K562 (cell line): ENCODE measurements around the gene CASP2. TPM values are rescaled to one million over a fixed set of nuclear protein-coding genes. Genes with fewer than 3 reads are reported as not detected.

Source experiments
- ATAC-seq: fragments of 200-7000 bp; cut with Tn5 transposase; 3 replicates; pipeline ENCODE4 v1.9.1; 2020; ENCODE audit warnings: moderate library complexity
- BruUV-seq: library from RNA; stranded (reverse); fragments of 400-500 nt; replicated peaks from 2 replicates; lab custom pipeline; 2021; lab: Mats Ljungman, UMichigan
- CTCF ChIA-PET: fragments of 300-600 bp; formaldehyde crosslinking; extraction: SDS; loops from one replicate; lab custom pipeline; 2021; ENCODE audit warnings: low intra/inter-chr PET ratio; lab: Yijun Ruan, JAX
- POLR2A ChIA-PET: fragments of 300-600, 350-650 bp; sonication (Branson Sonifier 250); formaldehyde crosslinking; extraction: SDS; loops from one replicate; lab custom pipeline; 2021; ENCODE audit warnings: antibody characterized with exemption, inconsistent platforms; lab: Yijun Ruan, JAX
- DNase-seq, 4 experiments: peaks; one replicate each; pipeline versions ENCODE4 v3.0.0 to v3.0.0-alpha.2; 2011 to 2018; ENCODE audit warnings: low spot score in 3 of 4, mixed read lengths in 3 of 4; ENCODE audit errors: extremely low read depth in 1 of 4
- FAIRE-seq: peaks from 2 replicates; lab custom pipeline; 2011; peaks lifted over from hg19 to GRCh38; lab: Jason Lieb, UNC
- H2AFZ ChIP-seq: 2 replicates; pipeline ENCODE4 v1.6.0; 2011; ENCODE audit warnings: low read depth, low read length, control low read depth, inconsistent platforms
- H3K27ac ChIP-seq: fragments of 200-600 bp; 3 replicates; pipeline ENCODE4 v1.8.0; 2011; ENCODE audit warnings: low read depth, mild to moderate bottlenecking, control low read depth, inconsistent platforms, low read length, moderate library complexity, mixed read lengths; ENCODE audit errors: extremely low read depth
- H3K27me3 ChIP-seq, 2 experiments: fragments of 300-600 bp in 1 of 2; 2 replicates in 1 of 2; 3 replicates in 1 of 2; pipeline versions ENCODE4 v1.6.0 to v1.8.0; 2011; ENCODE audit warnings: inconsistent platforms in 2 of 2, low read length in 2 of 2, mild to moderate bottlenecking in 1 of 2, mixed read lengths in 1 of 2, moderate library complexity in 1 of 2; ENCODE audit not compliant: control insufficient read depth in 2 of 2, insufficient read depth in 2 of 2
- H3K36me3 ChIP-seq: fragments of 300-600 bp; 3 replicates; pipeline ENCODE4 v1.8.0; 2011; ENCODE audit warnings: mild to moderate bottlenecking, low read length, inconsistent platforms; ENCODE audit not compliant: control insufficient read depth, insufficient read depth
- H3K4me1 ChIP-seq, 2 experiments: fragments of 200-600 bp in 1 of 2; replicated peaks in 1 of 2; 2 replicates in 1 of 2; 3 replicates in 1 of 2; pipeline versions ENCODE4 v1.5.1 to v1.8.0; 2011; ENCODE audit warnings: inconsistent platforms in 2 of 2, low read length in 2 of 2, mild to moderate bottlenecking in 1 of 2, mixed read lengths in 1 of 2, moderate library complexity in 1 of 2; ENCODE audit not compliant: control insufficient read depth in 2 of 2, insufficient read depth in 2 of 2
- H3K4me2 ChIP-seq: 2 replicates; pipeline ENCODE4 v1.6.1; 2011; ENCODE audit warnings: low read length, control low read depth, inconsistent platforms, mixed read lengths; ENCODE audit not compliant: insufficient read depth
- H3K4me3 ChIP-seq: fragments of 200-600 bp; sonication (generic), shearing (Covaris generic); 2 replicates; pipeline ENCODE4 v1.5.1; 2016; ENCODE audit warnings: control low read depth, inconsistent platforms
- H3K79me2 ChIP-seq: fragments of 200-600 bp; 3 replicates; pipeline ENCODE4 v1.8.0; 2011; ENCODE audit warnings: low read length, inconsistent platforms; ENCODE audit not compliant: control insufficient read depth, insufficient read depth
- H3K9ac ChIP-seq, 2 experiments: 2 replicates each; pipeline versions ENCODE4 v1.6.0 to v1.6.1; 2011; ENCODE audit warnings: low read depth in 2 of 2, low read length in 2 of 2, control low read depth in 1 of 2, inconsistent platforms in 1 of 2, mild to moderate bottlenecking in 1 of 2, mixed read lengths in 1 of 2; ENCODE audit not compliant: insufficient read depth in 1 of 2
- H3K9me1 ChIP-seq: one replicate; pipeline ENCODE4 v1.6.0; 2011; ENCODE audit warnings: inconsistent platforms, mild to moderate bottlenecking, low read length, moderate library complexity; ENCODE audit not compliant: control insufficient read depth, insufficient read depth
- H3K9me3 ChIP-seq: replicated peaks from 2 replicates; pipeline ENCODE4 v1.5.1; 2011; ENCODE audit warnings: low read depth, low read length, inconsistent platforms; ENCODE audit not compliant: control insufficient read depth, insufficient read depth
- H4K20me1 ChIP-seq: replicated peaks from 2 replicates; pipeline ENCODE4 v1.6.1; 2011; ENCODE audit warnings: low read length, inconsistent platforms, mixed read lengths; ENCODE audit not compliant: control insufficient read depth, insufficient read depth
- CREBBP ChIP-seq: IDR thresholded peaks from one replicate; pipeline ENCODE4 v1.6.1; 2012; ENCODE audit warnings: low read depth, mild to moderate bottlenecking, control low read depth, inconsistent platforms, low read length
- HSF4 ChIP-seq: fragments of 250-450 bp; sonication (Bioruptor Pico); IDR thresholded peaks from 2 replicates; pipeline ENCODE4 v2.1.2; 2022; ENCODE audit warnings: mild to moderate bottlenecking, moderate library complexity, borderline replicate concordance
- JUN ChIP-seq, 2 experiments: sonication (generic) in 1 of 2; formaldehyde crosslinking in 1 of 2; IDR thresholded peaks; 2 replicates each; pipeline versions ENCODE4 v1.6.1 to v1.8.0; 2012 to 2022; ENCODE audit warnings: borderline replicate concordance in 2 of 2, mild to moderate bottlenecking in 2 of 2, improper control_type of control experiment in 1 of 2, low read depth in 1 of 2, low read length in 1 of 2, missing genetic modification reagents in 1 of 2
- KDM2B ChIP-seq: fragments of 250-450 bp; sonication (Bioruptor Pico); IDR thresholded peaks from 2 replicates; pipeline ENCODE4 v1.8.0; 2021; ENCODE audit warnings: mild to moderate bottlenecking, moderate library complexity
- PRMT5 ChIP-seq: sonication (generic); formaldehyde crosslinking; IDR thresholded peaks from 2 replicates; pipeline ENCODE4 v1.5.0; 2020; ENCODE audit warnings: missing genetic modification reagents
- RCOR1 ChIP-seq, 2 experiments: IDR thresholded peaks; 2 replicates each; pipeline ENCODE4 v1.6.1; 2012; ENCODE audit warnings: low read depth in 2 of 2, low read length in 2 of 2, borderline replicate concordance in 1 of 2, improper control_type of control experiment in 1 of 2
- RHOXF2B ChIP-seq: fragments of 250-450 bp; sonication (Bioruptor Pico); conservative IDR thresholded peaks from 2 replicates; pipeline ENCODE4 v1.5.1; 2021
- SAP30 ChIP-seq: fragments of 200-600 bp; sonication (generic); IDR thresholded peaks from 2 replicates; pipeline ENCODE4 v1.6.1; 2012; ENCODE audit warnings: borderline replicate concordance, low read depth, mild to moderate bottlenecking, moderate library complexity, low read length, control low read depth, inconsistent platforms; ENCODE audit not compliant: insufficient read depth, poor library complexity, severe bottlenecking
- SUPT5H ChIP-seq: fragments of 450-650 bp; IDR thresholded peaks from 2 replicates; pipeline ENCODE4 v1.6.1; 2016
- ZBTB33 ChIP-seq: sonication (generic); formaldehyde crosslinking; IDR thresholded peaks from 2 replicates; pipeline ENCODE4 v1.8.1; 2023; ENCODE audit warnings: mild to moderate bottlenecking, missing genetic modification reagents
- ZMIZ1 ChIP-seq, 2 experiments: fragments of 150-350 bp in 1 of 2; IDR thresholded peaks; 2 replicates each; pipeline ENCODE4 v1.6.1; 2012 to 2016; ENCODE audit warnings: low read depth in 2 of 2, low read length in 2 of 2, mild to moderate bottlenecking in 1 of 2, moderate library complexity in 1 of 2
- ZNF253 ChIP-seq: fragments of 250-450 bp; sonication (Bioruptor Pico); conservative IDR thresholded peaks from 2 replicates; pipeline ENCODE4 v1.6.1; 2021; ENCODE audit warnings: mild to moderate bottlenecking
- ZNF57 ChIP-seq: fragments of 450-650 bp; formaldehyde crosslinking; IDR thresholded peaks from 2 replicates; pipeline ENCODE4 v1.4.0; 2020; ENCODE audit warnings: mild to moderate bottlenecking, moderate library complexity
- WGBS: fragments of 100-300 bp; shearing (Covaris generic); methylation state at CpG from one replicate; pipeline ENCODE4 v1.1.6; 2016; ENCODE audit warnings: low coverage, mixed read lengths; ENCODE audit not compliant: insufficient coverage; ENCODE audit errors: missing lambda C conversion rate; 5-methylcytosine and 5-hydroxymethylcytosine counted together
- in situ Hi-C: fragments of 300-500 bp; cut with MboI; formaldehyde crosslinking; loops from 4 replicates; pipeline ENCODE4 v1.15.0; 2018; ENCODE audit warnings: inconsistent platforms, mixed read lengths
- intact Hi-C: fragments of 100-400 bp; cut with micrococcal nuclease; formaldehyde crosslinking; loops from 2 replicates; pipeline ENCODE4 v1.14.2; 2022
- polyA plus RNA-seq, 8 experiments: library from polyadenylated mRNA; depleted of rRNA in 4 of 8; stranded (reverse) in 5 of 8; unstranded in 3 of 8; fragments of >200 nt; fragmentation: Nextera tagmentation in 2 of 8; fragmentation: Illumina TruSeq in 1 of 8; extraction: Ambion mirVana in 2 of 8; extraction: Trizol in 1 of 8; gene quantifications; 2 replicates each; pipeline versions ENCODE4 v1.2.1 to v1.2.3, GENCODE V29; 2011 to 2014; ENCODE audit warnings: inconsistent platforms in 1 of 8, missing spikeins in 1 of 8
- total RNA-seq, 7 experiments: library from RNA; depleted of rRNA in 6 of 7; stranded (reverse); fragments of >200 nt in 6 of 7; fragmentation: Illumina TruSeq in 2 of 7; extraction: Trizol in 2 of 7; gene quantifications; 2 replicates each; pipeline versions ENCODE4 v1.2.1 to v1.2.3, GENCODE V29; 2011 to 2021; ENCODE audit warnings: low replicate concordance in 1 of 7

Gene CASP2
- total and polyA plus RNA-seq, 9 of the 15 experiments (the other 6 are each of a cell fraction or from before 2014, with no cell fraction given): 18.8 to 64.9 (median 24.1) TPM

DNA sequence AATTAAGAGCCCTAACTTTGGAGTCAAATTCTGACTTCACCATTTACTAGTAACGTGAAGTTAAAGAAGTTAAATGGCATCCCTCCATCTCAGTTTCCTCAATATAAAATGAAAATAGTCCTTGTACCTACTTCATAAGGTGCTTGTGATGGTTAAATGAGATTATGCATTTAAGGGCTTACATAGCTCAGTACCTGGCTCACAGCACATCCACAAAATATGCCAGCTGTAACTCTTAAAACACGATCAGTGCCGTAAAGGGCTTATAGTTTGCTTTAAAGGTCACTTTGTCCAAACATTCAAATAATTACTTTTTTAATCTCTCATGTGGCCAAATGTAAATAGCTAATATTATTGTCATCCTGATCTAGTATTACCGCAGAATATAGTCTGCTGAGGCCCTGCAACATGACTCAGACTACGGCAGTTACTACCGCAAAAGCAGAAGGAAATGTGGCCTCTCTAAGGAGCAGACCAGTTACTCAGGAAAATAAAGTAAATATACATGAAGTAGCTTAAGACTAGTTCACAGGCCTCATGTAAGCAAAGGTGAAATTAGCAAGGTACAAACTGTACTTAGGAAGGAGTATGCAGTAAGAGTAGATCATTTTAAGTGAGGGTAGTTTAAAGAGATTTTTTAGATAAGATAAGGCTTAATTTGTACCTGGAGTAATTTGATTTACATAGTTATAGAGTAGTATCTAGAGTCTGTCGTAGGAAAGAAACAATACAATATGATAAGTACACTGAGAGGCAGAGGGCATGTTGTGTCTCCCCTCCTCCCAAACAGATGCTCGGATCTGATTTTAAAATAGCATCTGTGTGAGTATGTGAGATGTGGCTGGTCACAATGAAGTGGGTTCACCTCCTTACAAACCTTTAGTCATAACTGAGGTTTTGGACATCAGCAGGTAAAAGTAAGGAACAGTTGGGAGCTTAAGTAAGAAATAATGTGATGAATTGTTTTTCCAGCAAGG lies 13.1 kb downstream of the CASP2 start:
- Histone ChIP-seq H4K20me1 (peaks cover 12% of the 10 kb centered on the region; the same call in 1 of the 2 replicates), H3K4me2 (no peak overlapping the region), H3K79me2 (0 out of 3 replicates have a peak, but pooled peaks cover 10% of the 10 kb centered on the region), H3K9ac (no peak overlapping the region), H2AFZ (no peak overlapping the region), H3K27me3 (no peaks in the 10 kb centered on the region), H3K27ac (no peak overlapping the region), H3K9me3 (no peaks in the 10 kb centered on the region), H3K4me3 (no peak overlapping the region), H3K4me1 (peaks cover 0 to 7% of the 10 kb centered on the region in 2 experiments; a peak in 2 of 5 replicates), H3K9me1 (no peaks in the 10 kb centered on the region), H3K36me3 (peaks cover 95% of the 10 kb centered on the region)
- FAIRE-seq (no peak), ATAC-seq (no peak), DNase-seq (no peak)
- no TSS peak for BruUV-seq
- ChIA-PET POLR2A (interaction anchor here (0.8 to 1.3 kb wide), 4 partner anchors 8 to 154 kb away, joined by 3 to 4 read pairs (median 3); no protein-coding TSS in a partner anchor), CTCF (interaction anchor here (1.2 kb wide), 1 partner anchor 60 kb away, joined by 4 read pairs; no protein-coding TSS in a partner anchor)
- in situ Hi-C loops (loop anchor here (10.0 kb wide), 2 partner anchors 56 to 286 kb away; no protein-coding TSS in a partner anchor), intact Hi-C loops (no loop called here)
- WGBS: 93% methylated on average over 8 of the region's 8 CpGs
- TF ChIP-seq PRMT5 (CRISPR knock-in tag): no peak
- TF ChIP-seq SUPT5H: 0 out of 2 replicates have a peak, but pooled peaks have one; percentile 32
- TF ChIP-seq ZBTB33 (CRISPR knock-in tag): peak; percentile 1; the same call in 1 of the 2 replicates
- TF ChIP-seq ZNF253 (CRISPR knock-in tag): no peak
- TF ChIP-seq HSF4 (CRISPR knock-in tag): no peak
- TF ChIP-seq ZNF57 (CRISPR knock-in tag): no peak
- TF ChIP-seq RCOR1 (IDR thresholded peaks at IDR 0.05; ENCODE audit: borderline replicate concordance in 1 of 2, low read depth in 2 of 2, low read length in 2 of 2): no peak
- no peak for TF ChIP-seq JUN (IDR thresholded peaks at IDR 0.05; ENCODE audit: borderline replicate concordance, low read depth, low read length)
- no peak for TF ChIP-seq JUN (CRISPR knock-in tag; IDR thresholded peaks at IDR 0.05; ENCODE audit: borderline replicate concordance)
- TF ChIP-seq KDM2B (CRISPR knock-in tag): no peak
- TF ChIP-seq RHOXF2B (CRISPR knock-in tag): no peak
- TF ChIP-seq ZMIZ1 (IDR thresholded peaks at IDR 0.05; ENCODE audit: low read depth in 2 of 2, low read length in 2 of 2): no peak
- peak; percentile 51 for TF ChIP-seq CREBBP
- TF ChIP-seq SAP30: no peak
